Pancreas (tissue), 10 donors: Measurements from ENCODE around the gene EDEM3. TPM values are rescaled to one million over a fixed set of nuclear protein-coding genes. Genes with fewer than 3 reads are reported as not detected.

ENCODE experiments used
- ATAC-seq, 4 donors: fragments of 200-7000 bp; cut with Tn5 transposase; one replicate each; pipeline versions ENCODE4 v1.8.0 to v1.9.1; 2020; ENCODE audit warnings: mild to moderate bottlenecking in 4 of 4, moderate library complexity in 4 of 4
- DNase-seq, 6 donors: peaks; one replicate each; pipeline ENCODE4 v3.0.0-alpha.2; 2020
- FAIRE-seq: peaks from 2 replicates; lab custom pipeline; 2012; peaks lifted over from hg19 to GRCh38; lab: Jason Lieb, UNC
- H3K27ac ChIP-seq, 4 donors: fragments of 200-600 bp; sonication (generic); 1 replicate in 3 of 4; 2 replicates in 1 of 4; pipeline versions ENCODE4 v1.5.0 to v1.8.0; 2020
- H3K27me3 ChIP-seq, 4 donors: fragments of 200-600 bp; one replicate each; pipeline ENCODE4 v1.8.0; 2021
- H3K36me3 ChIP-seq, 3 donors: fragments of 200-600 bp; sonication (generic) in 1 of 3; one replicate each; pipeline versions ENCODE4 v1.5.0 to v1.8.0; 2020 to 2021
- H3K4me1 ChIP-seq, 3 donors: fragments of 200-600 bp; one replicate each; pipeline ENCODE4 v1.8.0; 2021
- H3K4me3 ChIP-seq, 4 donors: fragments of 200-600 bp; sonication (generic) in 2 of 4; one replicate each; pipeline versions ENCODE4 v1.5.0 to v1.8.0; 2020 to 2021
- H3K9me3 ChIP-seq, 4 donors: fragments of 200-600 bp; one replicate each; pipeline ENCODE4 v1.8.0; 2021
- CTCF ChIP-seq, 4 donors: fragments of 200-600 bp; sonication (generic) in 3 of 4; IDR thresholded peaks; one replicate each; pipeline versions ENCODE4 v1.5.0 to v1.8.0; 2021; ENCODE audit warnings: antibody characterized with exemption in 4 of 4
- WGBS, 2 donors: extraction: QIAGEN DNeasy Blood & Tissue Kit; methylation state at CpG; one replicate each; pipeline ENCODE4 v1.1.7; 2013; 5-methylcytosine and 5-hydroxymethylcytosine counted together
- intact Hi-C, 3 donors: fragments of 100-400 bp; cut with DNase I; formaldehyde crosslinking; loops; one replicate each; pipeline versions ENCODE4 v1.11.1 to v1.14.2; 2022
- polyA plus RNA-seq, 2 donors: library from polyadenylated mRNA; stranded (reverse); fragments of 200-250 nt; gene quantifications; one replicate each; pipeline ENCODE4 v1.2.3, GENCODE V29; 2013
- total RNA-seq, 6 donors: library from RNA; stranded (reverse); fragmentation: NEBNext Ultra II Directional in 4 of 6; extraction: Animal tissue kit (Norgen Biotek cat#: 25700) in 4 of 6; gene quantifications; one replicate each; pipeline versions ENCODE4 v1.2.1 to v1.2.4, GENCODE V29; 2021 to 2023
- donor health status: healthy with polysubstance abuse.
- donor health status: DM: no; HTN: no; CAD: no; lungs with moderate emphysema.
- donor health status: DM: no; HTN: no; CAD: no.
- donor health status: control.
- donor health status: control.
- donor health status: Bipolar disorder and iron deficiency.
- donor health status: DM: yes; HTN: yes; CAD: no.
- donor health status: DM: no; HTN: no; CAD: no.
- donor health status: DM: no; HTN: no; CAD: no.
- donor health status: DM: yes; HTN: yes; CAD: no.

Gene EDEM3
- total and polyA plus RNA-seq, 8 donors = 12.1 to 46.7 (median 34.1) TPM

GRCh38 chr1:184757406-184757805 is 2.7 kb upstream of the EDEM3 start:
- TF ChIP-seq CTCF (IDR thresholded peaks at IDR 0.05) = no peak
- 86 to 91% methylated on average over 10 of the region's 10 CpGs for WGBS, 2 donors

GRCh38 chr1:184755226-184756065 is 788 bp upstream of the EDEM3 start:
- FAIRE-seq (no peak), DNase-seq (peak in 1 of 6 donors; percentile 34), ATAC-seq (peak in 3 of 4 donors; percentile 4 to 37 (median 19))
- 1% methylated on average over 27 of the region's 27 CpGs for WGBS, 2 donors
- Histone ChIP-seq H3K9me3 (no peaks in the 10 kb centered on the region), H3K4me1 (peaks cover 21 to 48% (median 26%) of the 10 kb centered on the region in 3 donors), H3K27me3 (no peaks in the 10 kb centered on the region), H3K27ac (peak overlapping the region; percentile 59 to 94 (median 76)), H3K4me3 (peak overlapping the region; percentile 24 to 85 (median 35)), H3K36me3 (no peaks in the 10 kb centered on the region)
- TF ChIP-seq CTCF (IDR thresholded peaks at IDR 0.05) = no peak
- intact Hi-C loops = no loop called here

More at GRCh38 chr1:184757406-184757805, 2.7 kb upstream of the EDEM3 start:
- no peak for ATAC-seq
- intact Hi-C loops = no loop called here
- Histone ChIP-seq H3K9me3 (no peaks in the 10 kb centered on the region), H3K27ac (no peak overlapping the region), H3K36me3 (no peaks in the 10 kb centered on the region), H3K27me3 (no peaks in the 10 kb centered on the region), H3K4me1 (peaks cover 16 to 48% (median 28%) of the 10 kb centered on the region in 3 donors), H3K4me3 (no peak overlapping the region)
- no peak for DNase-seq
- no peak for FAIRE-seq

GRCh38 chr1:184753608-184754475 is 816 bp downstream of the EDEM3 start:
- FAIRE-seq = no peak
- Histone ChIP-seq H3K27me3 (no peaks in the 10 kb centered on the region), H3K9me3 (no peaks in the 10 kb centered on the region), H3K36me3 (no peaks in the 10 kb centered on the region), H3K4me1 (peaks cover 24 to 42% (median 24%) of the 10 kb centered on the region in 3 donors), H3K27ac (peak overlapping the region; percentile 73 to 95 (median 94)), H3K4me3 (peak overlapping the region; percentile 85 to 99 (median 96))
- peak; percentile 39 to 87 (median 66) for DNase-seq
- ATAC-seq = peak; percentile 21 to 36 (median 28)
- no peak for TF ChIP-seq CTCF (IDR thresholded peaks at IDR 0.05)
- intact Hi-C loops = no loop called here
- WGBS, 2 donors = 1% methylated on average over 43 of the region's 43 CpGs

GRCh38 chr1:184753117-184753516 is 1.5 kb downstream of the EDEM3 start:
- FAIRE-seq (no peak), DNase-seq (no peak), ATAC-seq (no peak)
- Histone ChIP-seq H3K27me3 (no peaks in the 10 kb centered on the region), H3K27ac (peak overlapping the region; percentile 73 to 95 (median 94)), H3K4me1 (peaks cover 16 to 41% (median 21%) of the 10 kb centered on the region in 3 donors), H3K9me3 (no peaks in the 10 kb centered on the region), H3K36me3 (no peaks in the 10 kb centered on the region), H3K4me3 (peak overlapping the region in 3 of 4 donors; percentile 85 to 96 (median 96))
- TF ChIP-seq CTCF (IDR thresholded peaks at IDR 0.05) = no peak
- intact Hi-C loops = no loop called here
- 18 to 26% methylated on average over 5 of the region's 5 CpGs for WGBS, 2 donors
